NOMO-1 treated with DMSO at 0.1 percent for 48 hours (cell line): ENCODE results near the gene RNF112.
"Not testable (repeated sequence)": the region's sequence is repeated elsewhere in the genome, so short reads cannot be mapped to it uniquely, and the experiment has no call there.

Experiments
- DNase-seq: peaks from one replicate; lab custom pipeline; 2025; ENCODE audit not compliant: unreplicated experiment; lab: John Stamatoyannopoulos, UW

The RNF112 gene

GRCh38 chr17:19412510-19412909 lies 1.5 kb downstream of the RNF112 start:
- DNase-seq: no peak

DNA sequence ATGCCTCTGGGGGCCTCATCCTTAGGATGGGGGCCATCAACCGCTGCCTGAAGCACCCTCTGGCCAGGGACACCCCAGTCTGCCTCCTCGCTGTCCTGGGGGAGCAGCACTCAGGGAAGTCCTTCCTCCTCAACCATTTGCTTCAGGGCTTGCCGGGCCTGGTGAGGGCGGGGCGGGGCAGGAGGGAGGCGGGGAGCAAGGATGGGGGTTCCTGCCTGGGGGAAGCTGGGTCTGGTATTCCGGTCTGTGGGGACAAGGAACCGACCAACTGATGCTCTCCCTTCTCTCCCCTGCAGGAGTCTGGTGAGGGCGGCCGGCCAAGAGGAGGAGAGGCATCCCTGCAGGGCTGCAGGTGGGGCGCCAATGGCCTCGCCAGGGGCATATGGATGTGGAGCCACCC lies 2.0 kb downstream of the RNF112 start:
- no peak for DNase-seq

DNA sequence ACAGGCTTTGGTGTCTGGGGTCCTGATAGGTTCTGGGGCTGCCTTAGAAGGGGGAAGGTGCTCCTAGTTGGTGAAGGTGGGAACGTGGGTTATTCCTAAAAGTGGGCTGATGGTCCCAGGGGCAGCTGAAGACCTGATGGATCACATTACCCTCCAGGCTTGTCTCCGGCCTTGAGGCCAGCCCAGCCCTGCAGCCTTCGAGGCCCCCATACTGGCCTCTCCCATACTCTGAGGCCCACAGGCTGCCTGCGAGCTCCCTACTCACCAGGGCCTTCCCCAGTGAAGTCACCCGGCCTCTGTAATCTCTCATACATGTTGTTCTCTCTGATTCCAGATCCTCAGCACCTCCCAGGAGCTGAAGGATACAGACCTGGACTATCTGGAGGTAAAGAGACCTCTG lies 2.7 kb downstream of the RNF112 start:
- no peak for DNase-seq

GRCh38 chr17:19414396-19415280 lies 3.6 kb downstream of the RNF112 start:
- no peak for DNase-seq

DNA sequence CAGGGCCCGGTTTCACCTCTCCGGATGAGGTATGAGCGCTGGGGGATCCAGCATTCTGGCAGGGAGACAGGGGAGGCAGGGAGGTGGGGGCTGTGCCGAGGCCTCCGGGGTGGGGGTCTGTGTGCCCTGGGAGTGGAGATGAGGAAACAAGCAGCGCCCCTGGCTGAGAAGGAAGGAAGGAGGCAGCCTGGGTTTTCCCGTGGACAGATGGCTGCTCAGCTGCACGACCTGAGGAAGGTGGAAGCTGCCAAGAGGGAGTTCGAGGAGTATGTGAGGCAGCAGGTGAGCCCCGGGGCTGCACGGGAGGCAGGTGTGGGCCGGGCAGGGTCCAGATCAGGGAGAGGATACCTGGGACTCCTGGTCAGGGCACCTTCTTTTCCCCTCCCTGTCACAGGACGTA lies 4.3 kb downstream of the RNF112 start:
- DNase-seq: no peak

GRCh38 chr17:19415806-19416775 lies 5.1 kb downstream of the RNF112 start:
- DNase-seq: no peak

- no peak for DNase-seq
These were observed 6.6 kb downstream of the RNF112 start for GRCh38 chr17:19417611-19418010.

DNA sequence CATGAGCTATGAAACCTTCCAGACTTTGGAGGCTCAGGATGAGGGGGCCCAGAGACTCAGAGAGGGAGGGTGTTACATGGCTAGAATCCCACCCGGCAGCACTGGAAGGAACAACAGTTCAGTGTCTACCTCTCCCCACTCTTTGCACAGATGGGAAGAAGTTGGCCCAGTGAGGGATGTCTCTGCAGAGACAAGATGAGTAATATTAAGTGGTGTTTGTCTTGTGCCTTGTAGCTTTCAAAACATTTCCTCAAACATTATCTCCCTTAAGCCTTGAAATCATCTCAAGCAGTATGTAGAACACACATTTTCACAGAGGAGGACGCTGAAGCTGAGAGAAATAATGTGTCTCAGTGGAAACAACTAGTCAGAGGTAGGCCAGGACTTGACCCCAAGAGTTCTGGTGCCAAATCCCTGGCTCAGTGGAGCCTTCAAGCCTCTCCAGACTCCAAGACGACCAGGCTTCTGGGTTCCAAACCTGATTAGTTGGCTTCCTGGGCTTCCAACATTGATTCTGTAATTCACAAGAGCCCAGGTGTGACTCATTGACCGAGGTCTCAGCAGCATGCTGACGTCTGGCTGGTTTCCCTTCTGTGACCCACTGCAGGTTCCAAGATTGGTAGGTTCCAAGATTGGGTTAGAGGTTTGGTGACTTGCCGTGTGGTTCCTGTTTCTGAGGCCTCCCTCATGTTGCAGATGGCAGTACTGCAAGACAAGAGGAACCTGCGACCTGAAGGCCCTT lies 7.4 kb downstream of the RNF112 start:
- DNase-seq: peak; percentile 75

DNA sequence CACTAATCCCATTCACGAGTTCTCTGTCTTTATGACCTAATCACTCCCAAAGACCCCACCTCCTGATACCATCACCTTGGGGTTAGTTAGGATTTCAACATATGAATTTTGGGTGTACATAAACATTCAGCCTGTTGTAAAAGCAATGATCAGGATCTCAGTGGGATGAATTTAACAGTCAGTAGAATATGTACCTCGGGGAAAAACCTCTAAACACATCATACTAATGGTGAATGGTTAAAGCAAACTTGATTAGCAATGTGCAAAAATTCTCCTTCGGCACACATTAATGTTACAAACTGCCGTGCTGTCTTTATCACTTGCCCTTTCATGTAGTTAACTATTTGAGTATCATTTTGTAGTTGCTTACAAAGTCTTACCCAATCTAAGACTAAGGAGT lies 10.2 kb downstream of the RNF112 start:
- DNase-seq: no peak

GRCh38 chr17:19421926-19422325 lies 10.9 kb downstream of the RNF112 start:
- DNase-seq: no peak

GRCh38 chr17:19424934-19425868 lies 14.2 kb downstream of the RNF112 start:
- DNase-seq: no peak

DNA sequence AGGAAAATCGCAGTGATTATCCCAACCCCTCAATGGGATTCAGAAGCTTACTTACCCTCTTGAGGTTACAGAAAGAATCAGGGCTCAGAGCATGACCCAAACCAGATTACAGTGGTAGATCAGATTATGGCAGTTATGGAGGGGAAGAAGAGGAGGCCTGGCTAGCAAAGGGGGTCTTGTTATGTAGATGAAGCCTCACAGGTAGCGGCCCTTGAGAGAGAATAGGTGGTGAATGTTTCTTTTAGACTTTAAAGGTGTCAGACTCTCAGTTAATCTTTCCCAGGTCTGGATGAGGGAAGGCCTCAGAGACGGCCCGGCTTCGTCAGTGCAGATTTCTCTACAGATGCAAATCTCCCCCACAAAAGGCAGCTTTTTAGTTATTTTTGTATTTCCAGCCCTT lies 15.6 kb downstream of the RNF112 start:
- DNase-seq: no peak

DNA sequence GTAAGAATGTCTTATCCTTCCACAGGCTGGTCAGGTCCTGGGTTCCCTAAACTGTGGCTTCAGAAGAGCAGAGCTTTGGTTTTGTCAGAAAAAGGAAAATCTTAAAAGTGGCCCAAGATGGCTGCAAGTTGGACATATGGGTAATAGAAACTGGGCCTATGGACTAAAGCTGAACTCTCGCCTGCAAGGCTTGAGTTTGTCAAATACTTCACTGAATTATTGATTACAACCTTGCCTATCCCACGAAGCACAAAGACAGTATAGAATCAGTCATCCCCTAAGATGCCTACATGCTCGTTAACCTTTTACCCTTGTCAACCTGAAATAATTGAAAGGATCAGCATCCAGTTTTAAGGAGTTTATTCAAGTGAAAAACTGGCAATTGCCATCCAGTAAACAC lies 20.7 kb downstream of the RNF112 start:
- no peak for DNase-seq

DNA sequence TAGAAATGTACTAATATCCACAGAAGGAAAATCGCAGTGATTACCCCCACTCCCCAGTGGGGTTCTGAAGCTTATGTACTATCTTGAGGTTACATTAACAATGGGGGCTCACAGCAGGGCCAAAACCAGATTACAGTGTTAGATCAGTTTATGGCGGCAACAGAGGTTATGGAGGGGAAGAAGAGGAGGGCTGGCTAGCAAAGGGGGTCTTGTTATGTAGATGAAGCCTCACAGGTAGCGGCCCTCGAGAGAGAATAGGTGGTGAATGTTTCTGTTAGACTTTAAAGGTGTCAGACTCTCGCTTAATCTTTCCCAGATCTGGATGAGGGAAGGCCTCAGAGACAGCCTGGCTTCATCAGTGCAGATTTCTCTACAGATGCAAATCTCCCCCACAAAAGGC lies 22.2 kb downstream of the RNF112 start:
- no peak for DNase-seq

GRCh38 chr17:19433727-19434340 lies 22.8 kb downstream of the RNF112 start:
- no peak for DNase-seq

GRCh38 chr17:19440421-19440820 lies 29.4 kb downstream of the RNF112 start:
- no peak for DNase-seq

DNA sequence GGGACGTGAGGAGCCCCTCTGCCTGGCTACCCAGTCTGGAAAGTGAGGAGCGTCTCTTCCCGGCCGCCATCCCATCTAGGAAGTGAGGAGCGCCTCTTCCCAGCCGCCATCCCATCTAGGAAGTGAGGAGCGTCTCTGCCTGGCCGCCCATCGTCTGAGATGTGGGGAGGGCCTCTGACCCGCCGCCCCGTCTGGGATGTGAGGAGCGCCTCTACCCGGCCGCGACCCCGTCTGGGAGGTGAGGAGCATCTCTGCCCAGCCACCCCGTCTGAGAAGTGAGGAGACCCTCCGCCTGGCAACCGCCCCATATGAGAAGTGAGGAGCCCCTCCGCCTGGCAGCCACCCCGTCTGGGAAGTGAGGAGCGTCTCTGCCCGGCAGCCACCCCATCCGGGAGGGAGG lies 30.3 kb downstream of the RNF112 start:
- DNase-seq: not testable (repeated sequence)

DNA sequence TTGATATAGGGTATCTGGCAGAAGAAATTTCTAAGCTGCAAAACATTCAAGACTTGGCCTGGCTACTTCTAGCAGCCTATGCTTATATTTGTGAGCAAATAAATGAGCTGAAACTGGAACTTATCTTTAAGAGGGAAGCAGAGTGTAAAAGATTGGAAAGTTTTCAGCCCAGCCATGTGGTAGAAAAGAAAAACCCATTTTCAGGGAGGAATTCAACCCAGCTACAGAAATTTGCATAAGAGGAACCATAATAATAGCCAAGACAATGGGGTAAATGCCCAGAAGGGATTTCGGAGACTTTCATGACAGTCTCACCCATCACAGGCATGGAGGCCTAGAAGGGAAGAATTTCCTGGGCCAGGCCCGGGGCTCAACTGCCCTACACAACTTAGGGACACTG lies 31.7 kb downstream of the RNF112 start:
- DNase-seq: no peak

DNA sequence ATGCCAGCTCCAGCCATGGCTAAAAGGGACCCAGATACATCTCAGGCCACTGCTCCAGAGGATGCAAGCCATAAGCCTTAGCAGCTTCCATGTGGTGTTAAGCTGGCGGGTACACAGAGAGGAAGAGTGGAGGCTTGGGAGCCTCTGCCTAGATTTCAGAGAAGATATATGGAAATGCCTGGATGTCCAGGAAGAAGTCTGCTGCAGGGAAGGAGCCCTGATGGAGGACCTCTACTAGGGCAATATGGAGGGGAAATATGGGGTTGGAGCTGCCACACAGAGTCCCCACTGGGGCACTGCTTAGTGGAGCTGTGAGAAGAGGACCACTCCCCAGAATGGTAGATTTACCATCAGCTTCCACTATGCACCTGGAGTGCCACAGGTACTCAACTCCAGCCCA lies 32.1 kb downstream of the RNF112 start:
- no peak for DNase-seq

DNA sequence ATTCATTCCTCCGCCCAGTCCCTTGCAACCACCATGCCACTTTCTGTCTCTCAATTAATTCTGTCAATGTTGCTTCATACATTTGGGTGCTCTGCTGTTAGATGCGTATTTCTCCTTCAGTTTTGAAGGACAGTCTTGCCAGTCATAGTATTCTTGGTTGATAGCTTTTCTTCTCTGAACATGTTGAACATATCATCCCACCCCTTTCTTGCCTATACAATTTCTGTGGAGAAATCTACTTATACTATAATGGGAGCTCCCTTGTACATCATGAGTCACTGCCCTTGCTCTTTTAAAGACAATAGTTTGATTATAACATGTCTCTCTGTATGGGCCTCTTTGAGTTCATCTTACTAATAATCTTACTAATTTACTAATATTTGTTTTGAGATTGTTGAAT lies 34.1 kb downstream of the RNF112 start:
- no peak for DNase-seq
